Endometrium (tissue), 2 donors: ENCODE data around the gene UCN3.
"Not testable (repeated sequence)": the region's sequence is repeated elsewhere in the genome, so short reads cannot be mapped to it uniquely, and the experiment has no call there.

Experiments
- FAIRE-seq: peaks from 2 replicates; lab custom pipeline; 2012; peaks lifted over from hg19 to GRCh38; lab: Jason Lieb, UNC
- donor health status: control.
- donor health status: control.

Gene UCN3

DNA sequence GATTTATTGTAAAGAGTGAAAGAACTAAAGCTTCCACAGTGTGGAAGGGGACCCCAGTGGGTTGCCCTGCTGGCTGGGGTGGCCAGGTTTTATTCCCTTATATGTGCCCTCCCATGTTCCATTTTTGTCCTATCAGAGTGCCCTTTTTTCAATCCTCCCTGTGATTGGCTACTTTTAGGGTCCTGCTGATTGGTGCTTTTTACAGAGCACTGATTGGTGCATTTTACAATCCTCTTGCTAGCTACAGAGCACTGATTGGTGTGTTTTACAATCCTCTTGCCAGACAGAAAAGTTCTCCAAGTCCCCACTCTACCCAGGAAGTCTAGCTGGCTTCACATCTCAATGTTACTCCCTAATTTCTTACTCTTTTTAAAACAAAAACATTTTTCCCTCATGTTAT, 46.0 kb downstream of the UCN3 start:
- not testable (repeated sequence) for FAIRE-seq

DNA sequence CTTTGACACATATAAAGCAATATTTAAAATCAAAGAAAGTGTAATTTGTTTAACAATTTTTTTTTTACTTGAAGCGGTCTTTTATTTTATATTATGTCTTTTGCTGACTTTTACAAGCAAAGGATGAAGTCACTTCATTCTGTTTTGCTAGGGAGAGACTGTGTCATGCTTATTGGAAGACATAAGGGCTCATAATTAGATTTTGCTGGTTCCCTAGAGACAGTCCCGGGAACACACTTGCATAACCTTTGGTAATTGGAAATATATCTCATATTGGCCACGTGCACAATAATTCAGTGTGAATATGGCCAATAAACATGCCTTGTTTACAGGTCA, 47.1 kb downstream of the UCN3 start:
- FAIRE-seq: no peak

DNA sequence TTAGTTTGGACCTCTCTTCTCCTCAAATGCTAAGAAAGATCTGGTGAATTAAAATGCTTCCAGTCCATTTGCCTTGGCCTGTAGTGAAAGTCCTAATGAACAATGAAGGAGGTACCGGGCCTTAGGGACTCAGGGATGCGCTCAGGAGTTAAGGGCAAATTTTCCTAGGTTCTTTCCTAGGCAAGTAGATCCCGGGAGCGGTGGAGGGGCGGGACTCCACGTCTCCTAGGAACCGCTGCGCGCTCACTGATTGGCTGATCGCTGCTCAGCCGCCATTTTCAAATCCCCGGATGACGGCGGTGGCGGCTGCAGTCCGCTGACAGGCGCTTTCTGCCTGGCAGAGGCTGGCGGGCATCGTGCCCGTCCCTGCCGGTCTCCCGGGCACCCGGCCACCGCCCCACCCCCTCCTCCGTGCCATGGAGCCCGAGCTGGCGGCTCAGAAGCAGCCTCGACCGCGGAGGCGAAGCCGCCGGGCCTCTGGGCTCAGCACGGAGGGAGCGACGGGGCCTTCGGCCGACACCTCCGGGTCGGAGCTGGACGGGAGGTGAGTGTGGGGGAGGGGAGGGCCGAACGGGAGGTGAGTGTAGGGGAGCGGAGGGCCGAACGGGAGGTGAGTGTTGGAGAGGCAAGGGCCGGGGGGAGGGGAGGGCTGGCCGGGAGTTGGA, 47.6 kb downstream of the UCN3 start, which contains the start of gene NET1:
Gene NET1 (plus strand): TSS at position 281 of the 665 bp plus-strand sequence. CDS start 136 bp downstream, at position 417.
- no peak for FAIRE-seq

DNA sequence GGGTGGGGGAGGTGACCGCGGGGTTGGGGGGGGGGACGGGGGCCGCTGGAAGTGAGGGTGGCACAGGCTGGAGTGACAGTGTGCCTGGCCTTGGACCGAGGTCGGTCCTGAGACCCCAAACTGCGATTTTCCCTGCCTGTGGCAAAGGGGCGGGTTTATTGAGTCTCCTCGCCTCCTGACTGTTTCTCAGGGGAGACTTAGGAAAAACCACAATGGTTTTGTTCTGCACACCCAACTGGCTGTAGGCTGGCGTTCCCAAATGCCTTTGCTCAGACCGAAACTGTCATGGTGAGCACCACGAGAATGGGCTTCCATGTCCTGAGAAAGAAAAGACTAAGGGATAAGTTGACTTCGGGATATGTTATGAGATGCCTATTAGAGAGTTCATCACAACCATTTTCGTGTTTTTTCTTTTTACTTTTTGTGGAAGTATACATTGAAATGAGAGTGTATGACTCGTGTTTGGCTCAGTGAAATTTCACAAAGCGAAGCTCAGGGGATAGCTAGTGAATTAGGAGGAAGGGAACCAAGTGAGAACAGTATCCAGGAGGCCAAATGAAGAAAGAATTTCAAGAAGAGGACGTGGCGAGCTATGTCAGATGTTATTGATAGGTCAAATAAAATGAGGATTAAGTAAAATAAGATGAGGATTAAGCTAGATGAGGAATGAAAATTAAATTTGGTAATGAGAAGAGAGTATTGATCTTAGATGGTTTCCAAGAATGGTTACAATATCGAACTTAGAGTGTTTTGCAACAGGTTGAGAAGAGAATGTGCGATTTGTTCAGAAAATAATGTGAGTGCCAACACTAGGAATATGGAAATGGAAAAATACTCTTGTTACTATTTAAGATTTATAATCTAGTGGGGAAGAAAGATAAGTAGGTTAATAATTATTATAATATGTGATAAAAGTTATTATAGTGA, 48.5 kb downstream of the UCN3 start:
- no peak for FAIRE-seq

DNA sequence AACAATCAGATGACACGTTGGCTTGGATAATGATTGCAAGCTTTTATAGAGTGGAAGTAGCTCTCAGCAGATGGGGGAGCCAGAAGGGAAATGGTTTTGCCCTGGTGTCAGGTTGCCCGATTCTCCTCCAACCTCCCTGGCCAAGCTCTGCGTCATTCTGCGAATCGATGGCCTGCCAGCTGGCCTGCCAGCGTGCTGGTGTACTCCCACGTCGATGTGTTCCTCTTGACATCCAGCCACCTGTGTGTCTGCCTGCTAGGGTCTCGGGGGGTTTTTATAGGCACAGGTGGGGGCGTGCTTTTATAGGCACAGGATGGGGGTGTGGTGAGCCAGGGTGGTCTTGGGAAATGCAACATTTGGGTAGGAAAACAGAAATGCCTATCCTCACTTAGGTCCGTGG, 52.2 kb downstream of the UCN3 start:
- FAIRE-seq: no peak

DNA sequence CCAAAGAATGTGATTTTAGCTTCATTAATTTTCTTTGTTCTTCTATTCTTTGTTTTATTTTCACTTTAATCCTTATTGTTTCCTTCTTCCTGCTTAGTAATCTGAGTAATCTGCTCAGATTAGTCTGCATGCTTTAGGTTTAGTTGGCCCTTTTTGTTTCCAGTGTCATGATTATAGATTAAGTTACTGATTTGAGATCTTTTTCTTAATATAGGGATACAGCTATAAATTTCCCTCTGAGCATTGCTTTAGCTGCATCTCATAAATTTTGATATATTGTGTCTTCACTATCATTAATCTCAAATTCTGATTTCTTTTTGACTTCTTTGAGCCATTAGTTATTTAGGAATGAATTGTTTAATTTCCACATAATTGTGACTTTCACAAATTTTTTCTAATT, 53.8 kb downstream of the UCN3 start:
- FAIRE-seq: no peak

DNA sequence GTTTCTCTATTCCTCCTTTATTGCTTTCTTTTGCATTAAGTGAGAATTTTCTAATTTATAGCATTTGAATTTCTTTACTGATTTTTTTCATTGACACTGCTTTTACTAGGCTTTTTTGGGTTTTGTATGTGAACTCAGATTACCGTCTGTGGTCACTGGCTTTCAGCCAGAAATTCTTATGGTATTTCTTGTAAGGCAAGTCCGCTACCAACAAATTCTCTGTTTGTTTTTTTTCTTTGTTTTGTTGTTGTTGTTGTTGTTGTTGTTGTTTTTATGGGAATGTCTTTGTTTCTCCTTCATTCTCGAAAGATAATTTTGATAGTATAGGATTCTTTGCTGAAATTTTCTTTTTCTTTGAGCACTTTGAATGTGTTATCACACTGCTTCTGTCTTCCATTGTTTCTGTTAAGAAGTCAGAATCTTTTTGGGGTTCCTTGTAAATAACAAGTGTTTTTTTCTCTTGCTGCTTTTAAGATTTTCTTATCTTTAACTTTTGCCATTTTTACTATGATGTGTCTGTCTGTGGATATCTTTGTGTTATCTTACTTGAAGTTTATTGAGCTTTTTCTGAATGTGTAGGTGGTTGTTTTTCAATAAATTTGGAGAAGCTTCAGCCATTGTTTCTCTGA, 54.8 kb downstream of the UCN3 start:
- FAIRE-seq: peak; percentile 15

DNA sequence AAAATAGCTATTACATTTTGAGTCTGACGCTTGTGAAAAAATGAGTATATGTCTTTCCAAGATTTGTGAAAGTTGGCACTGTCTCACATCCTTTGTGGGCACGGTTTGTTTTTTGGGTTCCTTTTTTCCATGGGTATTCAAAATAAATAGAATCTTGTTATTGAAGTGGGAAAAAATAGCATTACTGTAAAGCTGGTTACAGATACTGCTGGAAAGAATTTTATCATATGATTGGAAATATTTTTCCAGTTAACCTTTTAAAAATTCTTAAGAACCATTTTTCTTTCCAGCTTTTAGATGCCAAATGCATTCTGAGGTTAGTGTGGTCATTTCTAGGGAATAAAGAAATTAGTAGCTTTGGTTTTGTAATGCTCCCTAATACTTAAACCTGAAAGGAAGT, 59.0 kb downstream of the UCN3 start:
- no peak for FAIRE-seq
